RWPE2 (cell line): ENCODE data around the gene FBXO4.

ENCODE experiments used
- ATAC-seq: fragments of 200-7000 bp; cut with Tn5 transposase; 3 replicates; pipeline ENCODE4 v1.9.1; 2021; ENCODE audit warnings: low read depth
- DNase-seq: peaks from one replicate; pipeline ENCODE4 v3.0.0-alpha.2; 2020; ENCODE audit warnings: low spot score
- H3K27ac ChIP-seq: fragments of 450-650 bp; 2 replicates; pipeline ENCODE4 v1.5.1; 2017; ENCODE audit warnings: mild to moderate bottlenecking; ENCODE audit not compliant: poor library complexity, severe bottlenecking
- H3K27me3 ChIP-seq: fragments of 250-450 bp; sonication (Bioruptor Pico); 2 replicates; pipeline ENCODE4 v1.5.1; 2021; ENCODE audit warnings: mild to moderate bottlenecking, moderate library complexity; ENCODE audit not compliant: insufficient read depth, poor library complexity, severe bottlenecking
- H3K36me3 ChIP-seq: fragments of 250-450 bp; sonication (Bioruptor Pico); 2 replicates; pipeline ENCODE4 v1.5.1; 2020; ENCODE audit warnings: low read depth, mild to moderate bottlenecking, moderate library complexity
- H3K4me1 ChIP-seq: fragments of 250-450 bp; sonication (Bioruptor Pico); 2 replicates; pipeline ENCODE4 v1.5.1; 2021; ENCODE audit warnings: mild to moderate bottlenecking, moderate library complexity; ENCODE audit not compliant: insufficient read depth, poor library complexity, severe bottlenecking
- H3K4me3 ChIP-seq: fragments of 250-450 bp; sonication (Bioruptor Pico); 2 replicates; pipeline ENCODE4 v1.5.1; 2021; ENCODE audit warnings: mild to moderate bottlenecking, moderate library complexity; ENCODE audit not compliant: severe bottlenecking
- H3K9me3 ChIP-seq: fragments of 250-450 bp; sonication (Bioruptor Pico); 2 replicates; pipeline ENCODE4 v1.5.1; 2021; ENCODE audit warnings: mild to moderate bottlenecking, moderate library complexity; ENCODE audit not compliant: severe bottlenecking
- TF ChIP-seq, protein P1 (sequence below): fragments of 450-650 bp; IDR thresholded peaks from one replicate; pipeline ENCODE4 v1.5.1; 2017; ENCODE audit warnings: mild to moderate bottlenecking, moderate library complexity; ENCODE audit not compliant: poor library complexity, severe bottlenecking

Gene FBXO4

GRCh38 chr5:41918105-41918504 is 7.0 kb upstream of the FBXO4 start:
- ATAC-seq (no peak), DNase-seq (no peak)
- Histone ChIP-seq H3K4me1 (peaks cover 9% of the 10 kb centered on the region), H3K4me3 (no peak overlapping the region), H3K27me3 (no peaks in the 10 kb centered on the region), H3K27ac (no peak overlapping the region), H3K9me3 (no peaks in the 10 kb centered on the region), H3K36me3 (peaks cover 89% of the 10 kb centered on the region)
- TF ChIP-seq, protein P1, sequence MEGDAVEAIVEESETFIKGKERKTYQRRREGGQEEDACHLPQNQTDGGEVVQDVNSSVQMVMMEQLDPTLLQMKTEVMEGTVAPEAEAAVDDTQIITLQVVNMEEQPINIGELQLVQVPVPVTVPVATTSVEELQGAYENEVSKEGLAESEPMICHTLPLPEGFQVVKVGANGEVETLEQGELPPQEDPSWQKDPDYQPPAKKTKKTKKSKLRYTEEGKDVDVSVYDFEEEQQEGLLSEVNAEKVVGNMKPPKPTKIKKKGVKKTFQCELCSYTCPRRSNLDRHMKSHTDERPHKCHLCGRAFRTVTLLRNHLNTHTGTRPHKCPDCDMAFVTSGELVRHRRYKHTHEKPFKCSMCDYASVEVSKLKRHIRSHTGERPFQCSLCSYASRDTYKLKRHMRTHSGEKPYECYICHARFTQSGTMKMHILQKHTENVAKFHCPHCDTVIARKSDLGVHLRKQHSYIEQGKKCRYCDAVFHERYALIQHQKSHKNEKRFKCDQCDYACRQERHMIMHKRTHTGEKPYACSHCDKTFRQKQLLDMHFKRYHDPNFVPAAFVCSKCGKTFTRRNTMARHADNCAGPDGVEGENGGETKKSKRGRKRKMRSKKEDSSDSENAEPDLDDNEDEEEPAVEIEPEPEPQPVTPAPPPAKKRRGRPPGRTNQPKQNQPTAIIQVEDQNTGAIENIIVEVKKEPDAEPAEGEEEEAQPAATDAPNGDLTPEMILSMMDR: no peak

- no peak overlapping the region for H3K4me3 ChIP-seq
- H3K27ac ChIP-seq: no peak overlapping the region
- H3K36me3 ChIP-seq: peaks cover 60% of the 10 kb centered on the region
- no peaks in the 10 kb centered on the region for H3K27me3 ChIP-seq
- no peaks in the 10 kb centered on the region for H3K9me3 ChIP-seq
- DNase-seq: no peak
- TF ChIP-seq, protein P1: no peak
- ATAC-seq: no peak
- H3K4me1 ChIP-seq: peaks cover 14% of the 10 kb centered on the region
These were observed 3.9 kb upstream of the FBXO4 start for GRCh38 chr5:41921166-41921565.

DNA sequence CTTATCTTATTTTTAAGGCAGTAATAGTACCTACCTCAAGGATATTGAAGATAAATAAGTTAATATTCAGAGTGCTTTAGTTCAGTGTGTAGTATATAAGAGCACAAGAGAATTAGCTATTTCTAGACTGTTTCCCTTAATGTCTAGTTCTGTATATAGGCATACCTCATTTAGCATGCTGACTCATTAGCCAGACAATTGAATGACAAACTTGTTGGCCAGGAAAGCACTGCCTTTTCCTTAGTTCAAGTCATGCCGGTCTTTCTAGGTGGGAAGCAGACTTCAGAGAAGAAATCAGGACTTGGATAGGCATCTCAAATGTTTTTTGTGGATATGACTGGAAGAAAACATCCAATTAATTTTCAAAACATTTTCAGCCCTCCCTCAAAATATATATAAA is 3.2 kb upstream of the FBXO4 start:
- Histone ChIP-seq H3K27ac (no peak overlapping the region), H3K9me3 (no peaks in the 10 kb centered on the region), H3K4me1 (peaks cover 14% of the 10 kb centered on the region), H3K27me3 (no peaks in the 10 kb centered on the region), H3K36me3 (peaks cover 53% of the 10 kb centered on the region), H3K4me3 (no peak overlapping the region)
- DNase-seq (no peak), ATAC-seq (peak; percentile 38; the same call in 1 of the 3 replicates)
- TF ChIP-seq, protein P1: no peak

- peaks cover 28% of the 10 kb centered on the region for H3K36me3 ChIP-seq
- ATAC-seq (no peak), DNase-seq (no peak)
- H3K4me1 ChIP-seq: peaks cover 14% of the 10 kb centered on the region
- TF ChIP-seq, protein P1: no peak
- peak overlapping the region; percentile 60 for H3K4me3 ChIP-seq
- peak overlapping the region; percentile 63 for H3K27ac ChIP-seq
- no peaks in the 10 kb centered on the region for H3K27me3 ChIP-seq
- H3K9me3 ChIP-seq: no peaks in the 10 kb centered on the region
These were observed 582 bp upstream of the FBXO4 start for GRCh38 chr5:41924526-41924871.

DNA sequence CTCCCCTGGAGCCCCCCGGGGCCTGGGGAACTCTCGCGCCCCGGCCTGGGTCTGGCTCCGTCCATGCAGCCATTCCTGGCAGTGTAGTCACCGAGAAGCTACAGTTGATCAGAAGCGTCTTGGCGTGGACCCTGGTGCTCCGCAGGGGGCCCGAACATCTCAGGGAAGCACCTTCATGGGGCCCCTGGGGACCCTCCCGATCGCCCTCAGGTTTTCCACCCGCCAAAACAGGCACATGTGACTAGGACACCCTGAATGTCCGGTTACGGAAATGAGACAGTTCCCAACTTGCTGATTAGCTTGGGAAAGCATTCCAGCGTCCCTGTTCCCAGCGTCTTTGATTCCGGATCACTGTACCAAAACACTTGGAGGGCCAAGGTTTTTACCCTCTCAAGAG is 472 bp downstream of the FBXO4 start:
- no peaks in the 10 kb centered on the region for H3K9me3 ChIP-seq
- H3K27ac ChIP-seq: peak overlapping the region; percentile 63
- H3K4me1 ChIP-seq: peaks cover 14% of the 10 kb centered on the region
- ATAC-seq: peak; percentile 30
- H3K4me3 ChIP-seq: peak overlapping the region; percentile 60
- peaks cover 17% of the 10 kb centered on the region; the same call in 1 of the 2 replicates for H3K36me3 ChIP-seq
- no peaks in the 10 kb centered on the region for H3K27me3 ChIP-seq
- DNase-seq: no peak
- TF ChIP-seq, protein P1: no peak
